HG03558 (cell line): ENCODE data around the gene BRD3OS.

Experiments used
- ATAC-seq: cut with Tn5 transposase; IDR thresholded peaks from one replicate; pipeline ENCODE4 v1.9.1; 2021; ENCODE audit warnings: moderate number of reproducible peaks; ENCODE audit not compliant: unreplicated experiment; ENCODE audit errors: extremely low read depth

Gene BRD3OS

DNA sequence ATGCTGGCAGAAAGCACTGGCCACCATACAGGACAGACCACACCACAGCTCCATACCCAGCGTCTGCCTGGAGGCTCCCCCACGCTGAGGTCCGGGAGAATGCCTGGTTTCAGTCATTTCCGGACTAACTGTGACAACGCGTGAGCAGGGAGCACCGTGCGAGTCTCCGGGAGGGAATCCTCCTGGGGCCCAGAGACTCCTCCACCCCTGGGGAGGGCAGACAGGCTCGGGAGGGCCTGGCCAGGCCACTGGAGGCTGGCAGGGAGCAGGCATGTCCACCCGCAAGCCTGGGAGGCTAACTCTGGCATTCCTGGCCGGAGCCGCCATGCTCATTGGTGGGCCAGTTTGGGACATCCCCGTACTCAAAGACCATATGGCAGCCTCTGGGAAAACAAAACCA is 6.5 kb downstream of the BRD3OS start:
- no peak for ATAC-seq

DNA sequence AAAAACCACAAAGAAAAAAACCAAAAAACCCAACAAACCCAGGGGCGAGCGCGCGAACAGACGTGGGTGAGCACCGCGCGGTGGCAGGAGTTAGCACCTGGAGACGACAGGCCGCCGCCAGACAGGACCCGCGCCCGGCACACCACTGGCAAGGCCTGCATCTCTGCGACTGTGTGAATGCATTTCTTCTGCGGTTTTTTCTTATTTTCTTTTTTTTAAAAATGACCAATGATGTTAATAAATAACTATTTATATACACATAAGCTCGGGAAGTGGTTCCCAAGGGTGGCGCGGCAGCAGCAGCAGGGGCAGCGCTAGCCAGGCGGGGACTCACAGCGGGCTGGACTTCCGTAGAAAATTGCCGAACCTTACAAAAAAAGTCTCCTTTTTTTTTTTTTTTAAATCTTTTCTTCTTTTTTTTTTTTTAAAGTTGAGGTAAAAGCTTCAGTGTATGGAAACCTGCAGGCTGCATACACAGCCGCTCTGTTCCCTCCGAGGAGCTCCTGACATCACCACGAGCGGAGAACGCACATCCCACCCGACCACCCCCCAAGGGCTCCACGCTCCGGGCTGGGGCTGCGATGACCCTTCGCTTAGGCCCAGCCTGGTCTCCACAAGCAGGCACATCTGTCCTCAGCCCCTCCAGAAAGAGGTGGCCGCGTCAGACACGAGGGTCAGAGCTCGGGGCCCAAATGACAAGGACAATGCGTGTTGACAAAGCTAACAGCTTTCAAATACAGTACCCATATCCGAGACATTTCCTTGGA is 7.4 kb downstream of the BRD3OS start:
- no peak for ATAC-seq

DNA sequence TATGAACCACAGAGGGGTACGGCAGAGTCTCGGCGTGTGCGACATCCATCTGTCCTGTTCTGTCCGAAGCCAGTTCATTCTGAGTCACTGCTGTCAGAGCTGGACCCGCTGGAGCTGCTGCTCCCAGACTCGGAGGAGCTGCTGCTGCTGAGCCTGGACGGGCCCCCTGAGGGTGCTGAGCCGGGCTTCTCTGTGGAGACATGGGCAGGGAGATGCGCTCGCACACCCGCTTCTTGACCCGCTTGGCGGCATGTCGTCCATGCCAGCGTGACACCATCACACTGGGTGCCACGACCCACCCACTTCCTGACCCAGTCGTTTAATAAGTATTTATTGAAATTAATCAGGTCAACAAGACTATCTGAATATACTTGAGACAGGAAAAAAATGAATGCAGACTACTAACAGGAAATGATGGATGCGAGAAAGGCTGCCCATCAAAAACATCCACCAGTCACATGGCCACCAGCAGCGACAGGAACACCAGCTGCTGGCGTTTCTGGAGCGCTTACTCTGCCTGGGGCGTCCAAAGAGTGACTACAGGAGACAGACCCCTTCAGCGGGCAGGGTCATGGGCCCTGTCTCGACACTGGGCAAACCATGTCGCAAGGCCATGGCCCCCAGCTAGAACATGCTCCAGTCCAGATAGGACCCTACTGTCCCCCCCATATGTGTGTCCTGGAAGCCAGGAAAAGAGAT is 8.4 kb downstream of the BRD3OS start:
- ATAC-seq: no peak

DNA sequence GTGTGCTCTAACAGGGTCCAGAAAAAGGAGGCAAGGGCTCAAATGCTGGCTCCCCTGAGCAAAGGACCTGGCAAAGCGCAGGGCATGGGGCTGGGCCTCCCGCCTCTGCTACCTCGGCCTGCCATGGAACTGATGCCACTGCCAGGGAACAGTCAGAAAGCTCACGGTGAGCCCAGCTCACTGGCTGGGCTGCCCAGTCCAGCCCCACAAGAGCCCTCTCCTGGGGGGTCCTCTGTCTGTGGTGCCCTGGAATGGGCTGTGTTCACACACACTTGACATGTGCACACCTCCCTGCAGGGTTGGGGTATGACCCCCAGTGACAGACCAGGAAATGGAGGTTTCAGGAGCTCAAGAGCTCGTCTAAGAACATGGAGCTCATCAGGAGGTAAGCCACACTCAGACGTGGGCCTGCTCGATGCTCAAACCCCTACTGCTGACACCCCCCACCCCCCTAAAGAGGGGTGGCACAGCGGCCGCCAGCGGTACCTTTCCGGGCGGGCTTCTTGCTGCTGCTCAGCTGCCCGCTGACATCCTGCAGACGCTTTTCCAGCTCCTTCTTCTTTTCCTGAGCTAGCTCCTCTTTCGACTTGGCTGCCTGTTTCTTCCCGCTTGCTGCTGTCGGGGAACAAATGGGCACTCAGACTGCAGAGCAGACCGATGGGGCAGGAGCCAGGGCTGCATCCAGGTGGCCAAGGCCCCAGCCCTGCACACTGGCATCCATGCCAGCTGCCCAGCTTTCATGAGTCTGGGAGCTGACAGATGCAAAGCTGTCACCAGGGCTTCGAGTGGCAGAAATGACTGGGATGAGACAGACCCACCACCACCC is 9.1 kb downstream of the BRD3OS start:
- no peak for ATAC-seq

DNA sequence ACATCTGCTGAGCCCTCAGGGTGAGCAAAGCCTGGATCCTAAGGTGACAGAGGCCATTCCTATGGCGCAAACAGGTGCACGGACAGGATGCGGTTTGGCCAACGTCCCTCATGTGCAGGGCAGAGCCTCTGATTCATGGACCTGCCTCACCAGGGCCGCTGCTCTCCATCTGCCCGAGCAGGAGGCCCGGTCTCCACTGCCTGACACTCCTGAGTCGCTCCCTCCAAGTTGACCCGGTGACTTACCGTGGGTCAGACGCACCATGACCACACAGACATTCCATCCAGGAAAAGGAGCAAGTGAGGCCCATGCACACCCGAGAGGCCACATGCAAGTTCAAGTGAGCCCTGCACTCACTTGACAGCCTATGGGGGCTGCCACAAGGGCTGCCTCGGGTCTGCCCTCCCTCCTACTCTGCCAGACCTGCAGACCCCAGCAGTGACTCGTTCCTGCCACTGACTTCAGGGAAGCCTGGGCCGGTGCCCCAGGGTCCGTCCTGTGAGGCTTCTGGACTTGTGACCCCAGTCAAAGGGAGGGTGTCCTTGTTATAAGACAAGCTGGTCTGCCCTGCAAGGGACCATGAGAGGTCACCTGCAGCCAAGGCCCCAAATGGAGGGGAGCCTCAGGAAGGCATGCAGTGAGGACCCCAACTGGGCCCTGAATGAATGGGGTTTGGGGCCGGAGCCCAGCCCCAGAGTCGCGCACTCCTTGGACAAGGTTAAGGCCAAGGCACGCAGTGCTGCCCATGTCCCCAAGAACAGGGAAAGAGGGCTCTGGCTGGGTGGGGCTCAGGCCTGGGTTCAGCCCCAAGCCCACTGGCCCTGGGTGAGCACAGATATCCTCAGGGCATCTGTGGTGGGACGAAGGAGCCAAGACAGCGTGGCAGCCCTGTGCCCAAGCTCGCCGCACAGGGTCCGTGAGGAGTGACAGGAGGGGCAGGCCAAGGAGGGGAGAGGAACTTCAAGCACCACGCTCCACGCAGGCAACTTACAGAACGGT is 10.1 kb downstream of the BRD3OS start:
- no peak for ATAC-seq

DNA sequence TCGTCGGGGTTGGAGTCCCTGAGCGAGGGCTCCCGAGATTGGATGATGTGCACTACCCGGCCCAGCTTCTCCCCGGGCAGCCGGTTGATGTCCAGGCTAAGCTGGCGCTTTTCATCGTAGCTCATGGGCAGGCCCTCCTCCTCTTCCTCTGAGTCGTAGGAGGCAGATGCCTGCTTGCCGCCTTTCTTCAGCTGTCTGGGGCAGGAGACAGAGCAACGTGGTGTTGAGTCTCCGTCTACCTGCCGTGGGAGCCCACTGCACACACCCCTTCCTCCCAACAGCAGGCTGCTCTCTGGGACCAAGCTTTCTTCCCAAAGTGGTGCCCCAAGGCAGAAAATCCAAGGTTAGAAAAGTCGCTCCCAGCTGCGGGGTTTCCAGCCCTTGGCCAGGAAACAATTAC is 10.8 kb downstream of the BRD3OS start:
- no peak for ATAC-seq

DNA sequence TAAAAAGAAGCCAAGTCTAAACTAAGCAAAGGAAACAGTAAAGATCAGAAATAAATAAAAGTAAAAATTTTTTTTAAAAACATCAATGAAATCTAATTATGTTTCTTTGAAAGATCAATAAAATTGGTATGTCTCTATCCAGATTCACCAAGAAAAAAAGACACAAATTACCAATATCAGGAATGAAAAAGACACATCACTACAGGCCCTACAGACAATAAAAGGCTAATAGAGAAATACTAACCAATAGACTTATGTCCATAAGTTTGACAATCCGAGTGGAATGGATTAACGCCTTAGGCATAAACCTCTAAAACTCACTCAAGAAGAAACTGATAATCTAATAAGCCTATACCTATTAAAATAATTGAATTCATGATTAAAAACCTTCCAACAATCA is 12.4 kb downstream of the BRD3OS start:
- no peak for ATAC-seq

DNA sequence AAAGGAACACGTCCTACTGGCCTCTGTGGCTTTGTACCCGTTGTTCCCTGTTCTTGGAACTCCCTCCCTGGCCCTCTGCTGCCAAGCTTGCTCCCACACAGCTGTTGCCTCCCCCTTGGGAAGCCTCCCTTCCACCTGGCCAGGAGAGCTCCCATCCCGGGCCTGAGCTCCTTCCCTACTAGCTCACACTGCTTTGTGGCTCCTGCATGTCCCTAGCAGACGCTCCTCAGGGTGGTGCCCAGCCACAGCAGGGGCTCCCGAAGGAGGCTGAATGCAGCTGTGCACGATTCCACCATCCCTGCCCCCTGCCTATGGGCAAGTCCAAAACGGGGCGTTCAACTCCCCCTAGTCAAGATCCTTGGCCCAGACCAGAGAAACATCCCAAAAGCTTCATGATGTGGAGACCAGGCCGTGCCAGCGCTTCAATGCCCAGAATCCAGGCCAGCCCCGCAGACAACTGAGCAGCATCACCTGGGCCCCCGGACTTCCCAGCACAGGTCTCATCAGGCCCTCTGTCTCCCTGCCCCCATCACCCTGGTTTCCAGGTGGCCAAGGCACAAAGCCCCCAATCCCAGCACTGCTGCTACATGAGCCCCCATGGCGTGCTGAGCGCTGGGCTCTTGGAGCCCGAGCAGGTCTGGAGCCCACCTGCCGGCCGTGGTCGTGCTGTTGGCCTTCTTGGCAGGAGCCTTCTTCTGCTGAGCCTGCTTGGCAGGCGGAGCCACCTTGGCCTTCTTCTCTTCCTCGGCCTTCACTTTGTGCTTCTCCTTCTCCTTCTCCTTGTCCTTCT is 14.3 kb downstream of the BRD3OS start:
- no peak for ATAC-seq

DNA sequence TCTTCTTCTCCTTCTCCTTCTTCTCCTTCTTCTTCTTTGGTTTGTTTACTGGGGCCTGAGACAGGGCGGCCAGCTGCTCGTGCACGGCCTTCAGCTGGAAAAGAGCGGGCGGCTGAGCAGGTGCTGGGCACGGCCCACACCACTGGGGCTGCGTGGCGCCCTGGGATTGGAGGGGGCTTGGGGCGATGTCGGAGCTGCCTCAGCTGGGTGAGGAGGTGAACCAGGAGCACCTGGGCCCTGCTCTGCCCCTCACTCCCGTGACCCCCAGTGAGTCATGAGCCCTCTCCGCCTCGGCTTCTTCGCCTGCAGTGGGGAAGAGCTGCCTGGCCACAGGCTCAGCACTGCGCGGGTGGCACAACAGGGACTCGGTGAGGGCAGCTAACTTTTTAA is 14.9 kb downstream of the BRD3OS start:
- ATAC-seq: no peak

DNA sequence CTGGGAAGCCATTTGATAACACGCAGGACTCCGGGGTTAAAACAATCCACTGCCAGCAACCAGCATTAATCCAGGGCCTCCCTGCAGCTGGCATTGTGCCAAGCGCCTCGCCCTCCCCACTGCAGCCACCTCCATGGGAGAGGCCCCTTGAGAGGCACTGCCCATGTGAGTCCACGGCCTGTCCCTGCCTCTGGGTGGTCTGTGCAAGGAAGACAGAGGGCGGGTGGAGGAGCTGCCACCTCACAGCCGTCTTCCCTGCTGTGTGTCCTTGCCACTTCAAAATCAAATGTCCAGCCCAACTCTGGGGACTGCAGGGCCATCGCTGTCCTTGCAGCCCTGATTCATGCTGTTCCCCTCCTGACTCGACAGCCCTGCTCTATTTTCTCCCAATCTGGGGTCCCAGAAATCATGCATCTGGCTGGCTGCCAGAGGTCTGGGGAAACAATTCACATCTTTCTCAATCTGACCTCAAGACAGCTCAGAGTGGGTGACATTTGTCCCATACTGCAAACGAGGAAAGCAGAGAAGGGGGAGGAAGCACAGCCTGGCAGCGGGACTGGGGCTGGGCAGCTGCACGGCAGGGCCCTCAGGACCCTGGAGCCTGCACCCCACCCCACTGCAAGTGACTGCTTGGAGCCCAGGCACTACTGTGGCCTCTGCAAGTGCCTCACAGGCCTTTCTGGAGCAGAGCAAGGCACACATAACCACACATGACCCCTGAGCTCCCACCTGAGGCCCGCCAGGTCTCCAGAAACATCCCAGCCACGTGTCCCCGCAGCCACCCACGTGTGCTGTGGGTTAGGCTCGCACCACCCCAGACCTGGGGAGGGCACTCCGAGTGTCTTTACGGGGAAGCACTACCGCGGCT is 15.7 kb downstream of the BRD3OS start:
- ATAC-seq: no peak

DNA sequence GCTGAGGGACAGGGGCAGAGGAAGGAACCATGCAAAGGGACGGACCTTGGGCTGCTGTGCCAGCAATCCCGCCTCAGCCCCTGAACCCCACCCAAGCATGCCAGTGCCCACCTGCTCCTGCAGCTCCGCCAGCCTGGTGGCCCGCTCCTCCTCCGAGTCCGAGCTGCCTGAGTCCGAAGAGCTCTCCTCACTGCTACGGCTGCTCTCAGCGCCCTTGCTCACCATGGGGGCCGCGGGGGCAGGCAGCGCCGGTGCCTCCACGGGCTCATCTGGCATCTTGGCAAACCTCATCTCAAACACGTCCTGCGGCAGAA is 16.3 kb downstream of the BRD3OS start:
- ATAC-seq: no peak

DNA sequence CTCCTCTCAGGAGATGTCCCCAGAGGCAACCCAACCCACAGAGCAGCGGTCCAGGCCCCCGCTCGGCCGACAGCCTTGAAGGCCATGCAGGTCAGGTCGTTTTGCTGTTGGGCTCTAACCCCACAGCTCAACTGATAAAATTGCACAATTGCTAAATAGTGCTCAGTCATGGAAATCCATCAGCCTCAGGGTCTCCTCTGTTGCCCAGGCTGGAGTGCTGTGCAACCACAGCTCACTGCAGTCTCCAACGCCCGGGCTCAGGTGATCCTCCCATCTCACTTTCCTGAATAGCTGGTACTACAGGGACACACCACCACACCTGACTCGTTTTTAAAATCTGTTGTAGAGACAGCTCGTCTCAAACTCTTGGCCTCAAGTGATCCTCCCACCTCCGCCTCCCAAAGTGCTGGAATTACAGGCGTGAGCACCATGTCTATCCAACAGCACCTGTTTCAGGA is 18.3 kb downstream of the BRD3OS start:
- ATAC-seq: no peak

DNA sequence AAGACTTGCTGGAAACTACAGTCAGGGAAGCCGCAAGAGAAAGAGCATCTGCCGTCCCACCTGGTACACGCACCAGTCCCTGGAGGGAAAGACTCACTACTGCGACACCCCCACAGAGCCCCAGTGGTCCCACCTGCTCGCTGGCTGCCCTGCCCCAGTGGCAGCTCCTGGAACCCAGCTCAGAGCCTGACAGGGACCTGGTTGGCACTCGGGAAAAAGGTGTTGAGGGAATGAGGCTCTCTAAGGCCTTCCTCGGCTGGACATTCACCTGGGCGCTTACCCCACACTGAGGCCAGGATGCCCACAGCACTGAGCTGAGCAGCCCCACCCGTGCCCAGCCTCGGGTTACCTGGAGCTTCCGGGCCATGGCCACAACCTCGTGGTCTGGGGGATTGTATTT is 19.7 kb downstream of the BRD3OS start:
- no peak for ATAC-seq

DNA sequence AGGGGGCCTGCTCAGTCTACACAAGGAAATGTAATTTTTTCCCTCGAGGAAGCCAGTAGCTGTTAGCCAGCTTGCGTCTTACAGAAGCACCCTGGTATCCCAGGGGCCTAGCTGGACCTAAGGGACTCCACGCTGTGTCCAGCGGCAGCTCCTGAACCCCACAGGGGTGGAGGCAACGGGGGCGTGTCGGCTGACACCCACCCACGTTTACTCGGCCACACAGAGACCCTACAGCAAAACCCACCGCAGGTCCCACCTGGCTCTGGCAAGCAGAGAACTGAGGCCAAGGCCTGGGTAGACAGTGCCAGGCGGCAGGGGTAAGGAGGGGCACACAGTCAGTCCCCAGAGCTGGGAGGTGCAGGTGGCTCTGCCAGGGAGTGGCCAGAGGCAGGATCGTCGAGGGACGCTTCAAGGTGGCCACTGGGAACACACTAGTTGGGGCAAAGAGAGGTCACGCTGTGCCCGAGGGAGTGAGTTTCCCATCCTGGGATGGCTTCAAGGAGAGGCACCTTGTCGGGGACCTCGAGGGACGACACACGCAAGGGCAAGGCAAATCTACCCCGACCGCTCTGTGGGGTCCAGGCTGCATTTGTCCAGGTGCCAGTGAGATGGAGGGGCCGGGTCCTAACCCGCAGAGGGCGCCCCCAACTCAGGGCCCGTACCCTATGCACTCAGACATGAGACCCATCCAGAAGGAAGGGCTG is 20.7 kb downstream of the BRD3OS start:
- no peak for ATAC-seq

DNA sequence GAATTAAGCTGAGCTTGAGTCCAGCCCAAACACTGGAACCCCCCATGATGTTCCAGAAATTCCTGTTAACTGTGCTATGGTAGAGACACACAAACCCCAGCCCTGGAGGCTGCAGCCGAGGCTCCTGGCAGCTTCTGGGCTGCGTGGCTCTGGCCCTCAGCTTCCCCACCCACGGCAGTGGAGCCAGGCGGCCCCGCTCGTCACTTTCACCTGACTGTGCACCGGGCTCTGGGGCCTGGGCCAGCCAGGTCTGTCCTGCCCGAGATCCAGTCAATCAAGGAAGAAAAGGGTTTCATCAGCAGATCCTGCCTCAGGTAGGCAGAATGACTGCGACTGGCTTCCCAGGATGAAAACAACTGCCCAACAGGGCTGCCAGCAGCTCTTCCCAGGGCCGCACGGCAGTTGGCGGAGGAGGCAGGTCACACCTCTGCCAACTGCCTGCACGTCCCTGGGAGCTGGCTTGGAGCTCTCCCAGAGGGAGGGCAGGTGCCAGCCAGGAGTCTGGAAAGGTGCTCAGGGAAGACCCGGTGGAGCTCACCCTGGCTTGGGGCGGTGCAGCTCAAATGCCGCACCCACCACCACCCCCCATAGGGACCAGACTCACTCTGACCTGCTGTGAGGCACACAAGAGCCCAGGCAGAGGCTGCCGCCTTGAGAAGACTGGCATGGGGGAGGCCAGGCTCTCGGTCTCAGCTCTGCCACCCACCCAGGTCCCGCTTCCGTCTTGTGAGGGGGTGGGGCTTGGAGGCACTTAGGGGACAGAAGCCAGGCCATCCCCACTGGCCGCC is 21.8 kb downstream of the BRD3OS start:
- ATAC-seq: no peak

DNA sequence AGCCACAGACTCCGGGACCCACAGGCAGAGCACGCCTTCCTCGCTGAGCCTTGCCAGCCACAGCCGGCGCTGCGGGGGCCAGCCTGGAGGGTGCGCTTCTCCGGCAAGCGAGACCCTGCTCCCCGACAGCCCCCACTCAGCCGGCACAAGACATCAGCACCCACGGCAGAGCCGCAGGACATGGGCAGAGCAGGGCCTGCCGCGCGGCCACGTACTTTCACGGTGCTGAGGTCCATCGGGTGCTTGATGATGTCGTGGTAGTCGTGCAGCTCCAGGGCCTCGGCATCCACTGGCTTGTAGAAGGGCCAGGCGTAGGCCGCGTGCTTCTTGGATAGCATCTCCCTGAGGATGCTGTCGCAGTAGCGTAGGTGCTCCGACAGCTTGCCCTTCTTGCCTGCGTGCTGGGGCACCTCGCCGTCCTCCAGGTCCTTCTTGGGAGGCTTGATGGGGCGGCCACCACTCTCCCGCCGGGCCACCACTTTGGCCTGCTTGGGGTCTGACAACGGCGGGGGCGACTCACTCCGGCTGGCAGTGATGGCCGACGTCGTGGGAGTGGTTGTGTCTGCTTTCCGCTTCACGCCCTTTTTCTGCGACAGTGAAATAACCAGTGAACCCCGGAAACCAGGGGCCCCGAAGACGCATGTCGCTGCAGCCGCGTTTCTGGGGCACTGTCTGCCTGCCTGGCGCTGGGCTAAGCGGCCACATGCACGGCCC is 22.7 kb downstream of the BRD3OS start:
- ATAC-seq: no peak
